Body of pancreas (tissue), 4 donors: Measurements from ENCODE around the gene C16orf46. TPM values are rescaled to one million over a fixed set of nuclear protein-coding genes. Genes with fewer than 3 reads are reported as not detected.

Source experiments
- ATAC-seq: fragments of 150-250 bp; one replicate; pipeline ENCODE4 v1.9.1; 2016
- DNase-seq, 4 donors: peaks; one replicate each; pipeline ENCODE4 v3.0.0-alpha.2; 2019
- H3K27ac ChIP-seq, 4 donors: fragments of 200-600 bp; sonication (generic); 1 replicate in 3 of 4; 2 replicates in 1 of 4; pipeline versions ENCODE4 v1.5.1 to v1.6.1; 2016 to 2019; ENCODE audit warnings: mild to moderate bottlenecking in 1 of 4, mixed read lengths in 1 of 4, moderate library complexity in 1 of 4
- H3K27me3 ChIP-seq, 2 donors: fragments of 200-600 bp; sonication (generic); one replicate each; pipeline ENCODE4 v1.6.0; 2016; ENCODE audit warnings: mild to moderate bottlenecking in 1 of 2
- H3K36me3 ChIP-seq, 2 donors: fragments of 200-600 bp; sonication (generic); replicated peaks in 1 of 2; 2 replicates each; pipeline ENCODE4 v1.5.1; 2016; ENCODE audit warnings: low read depth in 2 of 2; ENCODE audit not compliant: insufficient read depth in 1 of 2
- H3K4me1 ChIP-seq: fragments of 200-600 bp; sonication (generic); one replicate; pipeline ENCODE4 v1.6.0; 2016
- H3K4me3 ChIP-seq, 2 donors: fragments of 200-600 bp; sonication (generic); 1 replicate in 1 of 2; 2 replicates in 1 of 2; pipeline ENCODE4 v1.5.1; 2016 to 2019
- H3K9me3 ChIP-seq, 3 donors: fragments of 200-600 bp; sonication (generic); 1 replicate in 2 of 3; 2 replicates in 1 of 3; pipeline ENCODE4 v1.5.1; 2016
- CTCF ChIP-seq, 7 experiments: fragments of 450-650 bp in 4 of 7; fragments of 200-600 bp in 3 of 7; sonication (generic) in 3 of 7; IDR thresholded peaks; one replicate each; pipeline ENCODE4 v1.5.1; 2016 to 2019; ENCODE audit warnings: antibody characterized with exemption in 7 of 7
- POLR2A ChIP-seq, 3 donors: fragments of 450-650 bp; IDR thresholded peaks; one replicate each; pipeline ENCODE4 v1.6.1; 2016; ENCODE audit warnings: antibody characterized with exemption in 3 of 3, mild to moderate bottlenecking in 2 of 3
- WGBS, 2 donors: methylation state at CpG; one replicate each; pipeline ENCODE4 v1.1.5; 2017; 5-methylcytosine and 5-hydroxymethylcytosine counted together
- intact Hi-C: fragments of 100-400 bp; cut with DNase I; formaldehyde crosslinking; loops from one replicate; pipeline ENCODE4 v1.15.1; 2023
- total RNA-seq, 2 donors: library from RNA; depleted of rRNA; stranded (reverse); fragments of >200 nt; gene quantifications; one replicate each; pipeline ENCODE4 v1.1.0, GENCODE V29; 2016

Gene C16orf46
- total RNA-seq, 2 donors from 2014 or later = 0.33 to 0.52 TPM

- no peak for ATAC-seq
- intact Hi-C loops = no loop called here
- Histone ChIP-seq H3K36me3 (no peaks in the 10 kb centered on the region), H3K9me3 (no peaks in the 10 kb centered on the region), H3K27ac (no peak overlapping the region), H3K4me1 (peaks cover 5% of the 10 kb centered on the region), H3K4me3 (no peak overlapping the region), H3K27me3 (no peaks in the 10 kb centered on the region)
- 88 to 97% methylated on average over 1 of the region's 1 CpG for WGBS, 2 donors
- no peak for TF ChIP-seq POLR2A (IDR thresholded peaks at IDR 0.05)
- no peak for DNase-seq
Measured at GRCh38 chr16:81080233-81080632, 3.2 kb upstream of the C16orf46 start.

- DNase-seq = peak; percentile 86 to 93 (median 90)
- ATAC-seq = peak; percentile 86
- H3K4me1 ChIP-seq = peaks cover 5% of the 10 kb centered on the region
- WGBS, 2 donors = 0 to 1% methylated on average over 23 to 26 of the region's 27 CpGs
- H3K27me3 ChIP-seq = no peaks in the 10 kb centered on the region
- no peaks in the 10 kb centered on the region for H3K9me3 ChIP-seq
- intact Hi-C loops = no loop called here
- H3K36me3 ChIP-seq = no peaks in the 10 kb centered on the region
- no peak for TF ChIP-seq POLR2A (IDR thresholded peaks at IDR 0.05)
- TF ChIP-seq CTCF (IDR thresholded peaks at IDR 0.05) = no peak
- H3K27ac ChIP-seq = peak overlapping the region; percentile 90 to 95 (median 92)
- H3K4me3 ChIP-seq = peak overlapping the region; percentile 53 to 59
Measured at GRCh38 chr16:81076566-81077075, 417 bp downstream of the C16orf46 start.

GRCh38 chr16:81073560-81074330, 3.3 kb downstream of the C16orf46 start:
- WGBS, 2 donors = 65 to 66% methylated on average over 5 of the region's 5 CpGs
- ATAC-seq (no peak), DNase-seq (no peak)
- TF ChIP-seq CTCF (IDR thresholded peaks at IDR 0.05) = no peak
- no peak for TF ChIP-seq POLR2A (IDR thresholded peaks at IDR 0.05)
- no peaks in the 10 kb centered on the region for H3K9me3 ChIP-seq
- H3K27ac ChIP-seq = no peak overlapping the region
- intact Hi-C loops = no loop called here
- H3K4me3 ChIP-seq = no peak overlapping the region
- no peaks in the 10 kb centered on the region for H3K36me3 ChIP-seq
- H3K27me3 ChIP-seq = no peaks in the 10 kb centered on the region
- peaks cover 5% of the 10 kb centered on the region for H3K4me1 ChIP-seq

- H3K36me3 ChIP-seq = no peaks in the 10 kb centered on the region
- intact Hi-C loops = no loop called here
- no peak overlapping the region for H3K27ac ChIP-seq
- DNase-seq = no peak
- H3K4me1 ChIP-seq = no peaks in the 10 kb centered on the region
- 79 to 81% methylated on average over 3 to 4 of the region's 4 CpGs for WGBS, 2 donors
- no peak for TF ChIP-seq CTCF (IDR thresholded peaks at IDR 0.05)
- no peak for TF ChIP-seq POLR2A (IDR thresholded peaks at IDR 0.05)
- no peak for ATAC-seq
- no peak overlapping the region for H3K4me3 ChIP-seq
- no peaks in the 10 kb centered on the region for H3K27me3 ChIP-seq
- H3K9me3 ChIP-seq = no peaks in the 10 kb centered on the region
Measured at GRCh38 chr16:81071805-81072204, 5.2 kb downstream of the C16orf46 start.

GRCh38 chr16:81070979-81071378, 6.1 kb downstream of the C16orf46 start:
- DNase-seq (no peak), ATAC-seq (no peak)
- H3K9me3 ChIP-seq = no peaks in the 10 kb centered on the region
- no peaks in the 10 kb centered on the region for H3K4me1 ChIP-seq
- 75 to 79% methylated on average over 7 to 8 of the region's 8 CpGs for WGBS, 2 donors
- intact Hi-C loops = no loop called here
- TF ChIP-seq POLR2A (IDR thresholded peaks at IDR 0.05) = no peak
- no peak for TF ChIP-seq CTCF (IDR thresholded peaks at IDR 0.05)
- no peaks in the 10 kb centered on the region for H3K36me3 ChIP-seq
- H3K27me3 ChIP-seq = no peaks in the 10 kb centered on the region
- H3K27ac ChIP-seq = no peak overlapping the region
- H3K4me3 ChIP-seq = no peak overlapping the region
